ENCODE data around the gene KCNIP4. TPM values are rescaled to one million over a fixed set of nuclear protein-coding genes. Genes with fewer than 3 reads are reported as not detected.

The KCNIP4 gene
- total and polyA plus RNA-seq, 9 of the 15 experiments (the other 6 are each of a cell fraction or from before 2014, with no cell fraction given), result 0.25 to 0.41 TPM; not detected in 7

GRCh38 chr4:21716531-21716930, 232.0 kb downstream of the KCNIP4 start (continued):
- TF ChIP-seq ZNF639 (CRISPR knock-in tag; conservative IDR thresholded peaks at IDR 0.05 in 1 of 2, IDR thresholded peaks at IDR 0.05 in 1 of 2), result no peak

DNA sequence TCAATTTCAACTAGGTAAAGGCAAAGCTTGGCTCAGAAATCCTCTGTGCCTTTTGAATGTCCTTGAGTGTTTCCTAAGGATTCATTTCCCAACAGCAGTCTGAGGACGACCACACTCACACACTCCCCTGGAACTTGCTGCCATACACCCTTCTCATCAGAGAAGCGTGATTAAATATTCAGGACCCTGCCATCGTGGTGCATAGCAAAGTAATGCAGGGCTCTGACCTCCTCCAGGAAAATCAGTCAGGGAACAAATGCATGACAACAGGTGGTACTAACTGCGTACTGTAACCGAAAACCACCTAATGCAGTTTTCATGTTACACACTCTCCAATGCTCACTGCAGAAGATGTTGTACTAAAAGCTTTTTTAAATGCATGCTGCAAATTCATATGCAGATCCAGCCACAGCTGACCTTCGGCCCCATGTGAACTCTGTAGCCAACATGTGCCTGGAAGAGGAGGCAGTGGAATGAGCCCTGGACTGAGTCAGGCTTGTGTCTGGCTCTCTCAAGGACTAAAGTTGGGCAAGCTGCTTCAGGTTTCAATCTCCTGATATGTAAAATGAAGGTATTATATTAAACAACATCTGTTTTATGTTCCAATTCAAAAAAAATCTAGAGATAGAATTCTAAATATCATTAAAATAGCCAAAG, 238.3 kb downstream of the KCNIP4 start:
- Histone ChIP-seq H3K9me3 (replicated peaks; ENCODE audit: control insufficient read depth, insufficient read depth, low read depth, low read length) (no peaks in the 10 kb centered on the region), H2AFZ (ENCODE audit: low read depth, low read length) (no peak overlapping the region), H3K9me1 (ENCODE audit: control insufficient read depth, insufficient read depth, low read length) (no peaks in the 10 kb centered on the region), H3K4me1 (replicated peaks in 1 of 2; ENCODE audit: control insufficient read depth in 2 of 2, insufficient read depth in 2 of 2, low read length in 2 of 2) (no peaks in the 10 kb centered on the region), H3K9ac (ENCODE audit: insufficient read depth in 1 of 2, low read depth in 2 of 2, low read length in 2 of 2) (no peak overlapping the region), H3K36me3 (ENCODE audit: control insufficient read depth, insufficient read depth, low read length) (no peaks in the 10 kb centered on the region), H3K4me2 (ENCODE audit: insufficient read depth, low read length) (no peak overlapping the region), H4K20me1 (replicated peaks; ENCODE audit: control insufficient read depth, insufficient read depth, low read length) (no peaks in the 10 kb centered on the region), H3K79me2 (ENCODE audit: control insufficient read depth, insufficient read depth, low read length) (no peaks in the 10 kb centered on the region), H3K4me3 (no peak overlapping the region), H3K27ac (ENCODE audit: extremely low read depth, low read depth, low read length) (no peak overlapping the region), H3K27me3 (ENCODE audit: control insufficient read depth in 2 of 2, insufficient read depth in 2 of 2, low read length in 2 of 2) (no peaks in the 10 kb centered on the region)
- no peak for ATAC-seq
- POLR2A ChIA-PET, result no interaction called here
- CTCF ChIA-PET (ENCODE audit: low intra/inter-chr PET ratio), result no interaction called here
- intact Hi-C loops (cut with micrococcal nuclease) (no loop called here), in situ Hi-C loops (cut with MboI) (no loop called here)
- FAIRE-seq, result no peak
- no peak for DNase-seq (ENCODE audit: extremely low read depth in 1 of 4, low spot score in 3 of 4)
- 2% methylated on average over 6 of the region's 6 CpGs for WGBS (ENCODE audit: insufficient coverage, low coverage, missing lambda C conversion rate)
- BruUV-seq (replicated peaks), result no TSS peak
- TF ChIP-seq GTF2B (IDR thresholded peaks at IDR 0.05; ENCODE audit: extremely low read depth, insufficient read length) (no peak), BRF1 (IDR thresholded peaks at IDR 0.05; ENCODE audit: borderline replicate concordance, extremely low read depth, insufficient read length) (no peak), VEZF1 (CRISPR knock-in tag; IDR thresholded peaks at IDR 0.05) (no peak), NCOR1 (IDR thresholded peaks at IDR 0.05) (no peak), ZNF551 (CRISPR knock-in tag; IDR thresholded peaks at IDR 0.05) (no peak), ZNF23 (CRISPR knock-in tag; IDR thresholded peaks at IDR 0.05) (no peak), NR2F6 (CRISPR knock-in tag; IDR thresholded peaks at IDR 0.05) (no peak), WHSC1 (IDR thresholded peaks at IDR 0.05; ENCODE audit: low read length) (no peak), ZEB2 (IDR thresholded peaks at IDR 0.05) (no peak), ZNF695 (CRISPR knock-in tag; IDR thresholded peaks at IDR 0.05) (no peak), KLF10 (CRISPR knock-in tag; IDR thresholded peaks at IDR 0.05) (no peak), PBX2 (CRISPR knock-in tag; IDR thresholded peaks at IDR 0.05; ENCODE audit: low read depth) (no peak), PBX2 (tag; conservative IDR thresholded peaks at IDR 0.05; ENCODE audit: low read depth) (no peak)
